Activated naive CD4-positive, alpha-beta T cell treated with anti-CD3 and anti-CD28 coated beads, Interleukin-2, amount 50 U/mL, for 16 hours (primary cell): ENCODE measurements around the gene TLE4.
"Not testable (repeated sequence)": the region's sequence is repeated elsewhere in the genome, so short reads cannot be mapped to it uniquely, and the experiment has no call there.

ENCODE experiments used
- DNase-seq: peaks from one replicate; pipeline ENCODE4 v3.0.0-alpha.2; 2020

TLE4 gene

DNA sequence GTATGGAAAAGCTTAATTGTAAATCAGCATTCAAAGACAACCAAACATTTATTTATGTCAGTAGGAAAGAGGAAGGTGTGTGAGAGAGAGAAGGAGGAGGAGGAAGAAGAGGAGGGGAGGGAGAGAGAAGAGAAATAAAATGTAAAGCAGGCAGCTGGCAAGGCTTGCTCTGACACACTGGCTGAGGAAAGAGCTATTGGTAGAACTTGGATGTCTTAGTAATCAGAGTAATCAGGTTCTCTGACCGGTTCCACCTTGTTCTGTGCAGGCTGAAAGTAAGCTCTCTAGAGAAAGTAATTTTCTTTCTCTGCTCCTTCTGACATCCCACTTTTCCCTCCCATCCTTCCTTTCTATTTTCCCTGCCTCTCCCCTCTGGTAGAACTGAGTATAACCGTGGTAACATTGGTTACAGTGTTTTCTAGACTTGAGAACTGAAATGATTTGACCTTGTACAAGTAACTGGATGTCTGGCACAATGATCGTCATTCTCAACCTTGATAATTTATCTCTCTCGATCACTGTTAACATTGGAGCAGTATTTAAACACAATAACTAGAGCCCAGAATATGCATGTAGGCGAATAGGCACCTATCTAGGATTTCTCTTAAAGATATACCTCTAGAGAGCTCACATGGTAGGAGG, 33.3 kb downstream of the TLE4 start:
- DNase-seq, result no peak

DNA sequence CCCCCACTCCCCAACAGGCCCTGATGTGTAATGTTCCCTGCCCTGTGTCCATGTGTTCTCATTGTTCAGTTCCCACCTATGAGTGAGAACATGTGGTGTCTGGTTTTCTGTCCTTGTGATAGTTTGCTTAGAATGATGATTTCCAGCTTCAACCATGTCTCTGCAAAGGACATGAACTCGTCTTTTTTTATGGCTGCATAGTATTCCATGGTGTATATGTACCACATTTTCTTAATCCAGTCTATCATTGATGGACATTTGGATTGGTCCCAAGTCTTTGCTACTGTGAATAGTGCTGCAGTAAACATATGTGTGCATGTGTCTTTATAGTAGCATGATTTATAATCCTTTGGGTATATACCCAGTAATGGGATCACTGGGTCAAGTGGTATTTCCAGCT, 34.8 kb downstream of the TLE4 start:
- DNase-seq, result not testable (repeated sequence)

DNA sequence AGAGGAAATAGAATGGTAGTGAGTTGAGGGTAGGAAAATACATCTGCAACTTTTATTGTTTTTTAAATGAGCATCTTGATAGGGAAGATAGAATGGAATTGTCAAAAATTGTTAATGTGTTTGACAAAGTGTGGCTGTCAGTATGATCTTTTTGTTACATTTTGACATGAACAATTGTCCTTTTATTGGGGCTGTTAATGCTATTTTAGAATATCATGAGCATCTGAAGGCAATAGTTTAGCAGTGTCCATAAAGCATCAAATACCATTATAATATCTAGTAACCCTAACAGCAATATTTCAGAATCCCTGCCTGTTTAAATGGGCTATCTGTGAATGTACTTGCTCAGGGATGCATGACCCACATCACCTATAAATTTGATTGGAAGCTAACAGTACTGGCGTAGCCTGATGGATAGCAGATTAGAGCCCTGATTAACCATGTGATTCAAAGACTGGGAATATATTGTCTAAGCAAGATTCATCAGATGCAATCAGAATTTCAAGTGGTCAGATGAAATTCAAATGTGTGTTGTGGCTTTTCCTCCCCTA, 37.8 kb downstream of the TLE4 start:
- DNase-seq, result no peak

DNA sequence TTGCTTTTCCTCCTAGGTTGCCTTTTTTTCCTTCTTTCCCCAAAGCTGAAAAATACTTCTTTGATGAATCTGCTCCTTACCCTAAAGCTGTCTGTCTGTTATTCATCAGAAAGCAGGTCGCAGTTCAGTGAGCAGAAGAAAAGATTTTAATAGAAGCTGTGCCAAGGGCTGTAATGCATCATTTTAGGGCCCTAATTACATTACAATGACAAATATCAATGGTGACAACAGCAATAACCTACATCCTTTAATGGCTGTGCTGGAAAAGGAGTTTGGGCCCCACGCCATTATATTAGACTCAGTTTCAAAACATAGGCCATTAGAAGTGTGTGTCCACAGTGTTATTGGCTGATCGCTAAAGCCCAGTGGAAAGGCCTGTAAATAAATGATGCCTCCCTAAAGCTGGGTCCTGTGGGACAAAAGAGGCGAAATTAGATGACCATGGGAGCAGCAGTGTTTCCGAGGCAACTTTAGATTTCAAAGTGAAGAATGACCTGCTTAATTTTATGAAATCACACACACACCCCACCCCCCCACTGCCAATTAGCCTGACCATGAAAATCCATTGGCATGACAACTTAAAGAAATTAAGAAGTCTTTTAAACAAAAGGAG, 38.4 kb downstream of the TLE4 start:
- DNase-seq, result no peak

DNA sequence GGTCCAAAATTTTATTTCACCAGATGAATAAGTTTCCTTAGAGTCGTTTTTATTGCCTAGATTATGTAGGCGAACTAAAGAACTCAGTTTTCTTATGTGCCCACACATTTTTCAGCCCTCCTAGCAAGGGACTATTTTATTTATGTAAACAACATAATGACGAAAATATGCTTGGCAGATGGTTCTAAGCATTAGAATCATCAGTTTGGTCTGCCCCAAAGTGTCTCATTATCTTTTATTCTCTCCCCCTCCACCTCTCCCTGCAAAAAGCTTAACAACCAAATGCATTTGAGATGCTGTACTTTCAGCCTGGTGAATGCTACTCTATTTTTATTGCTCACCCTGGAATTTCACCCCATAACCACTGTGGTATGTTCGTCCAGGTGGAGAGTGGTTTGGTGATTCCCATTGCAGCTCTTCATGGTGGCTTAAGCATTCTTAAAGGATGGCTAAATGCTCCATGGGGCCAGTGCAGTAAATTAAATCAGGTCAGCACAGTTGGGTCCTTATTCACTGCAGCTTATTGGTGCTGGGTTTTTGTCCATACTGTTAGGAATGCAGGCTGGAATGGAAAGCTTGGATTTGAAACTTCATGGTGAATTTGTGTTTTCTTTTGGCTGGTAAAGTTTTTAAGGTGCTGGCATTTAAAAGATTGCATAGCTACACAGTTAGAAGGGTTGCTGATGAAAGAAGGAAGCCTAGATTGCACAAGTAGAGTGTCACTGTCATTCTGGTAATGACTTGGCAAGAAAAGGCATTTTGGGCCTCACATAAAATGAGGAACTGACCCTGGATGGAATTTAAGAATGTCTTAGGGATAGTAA, 39.2 kb downstream of the TLE4 start:
- DNase-seq, result no peak

DNA sequence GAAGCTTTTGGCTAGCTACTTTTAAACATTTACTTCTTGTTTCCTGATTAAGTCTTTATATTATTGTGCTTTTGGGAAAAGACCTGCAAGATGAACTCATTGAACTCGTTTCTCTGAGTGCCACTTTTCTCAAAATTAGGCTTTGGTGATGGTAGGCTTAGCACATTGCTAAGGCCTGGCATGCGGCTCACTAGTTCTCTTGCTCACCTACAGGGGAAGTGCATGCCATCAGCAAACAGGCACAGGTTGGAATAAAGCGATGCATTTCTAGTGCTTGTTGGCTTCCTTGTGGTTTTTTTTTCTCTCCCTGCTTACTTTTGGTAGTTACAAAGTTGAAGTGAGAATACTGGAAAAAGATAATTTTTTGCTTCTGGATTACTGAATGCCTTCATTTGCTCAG, 41.4 kb downstream of the TLE4 start:
- DNase-seq, result no peak

DNA sequence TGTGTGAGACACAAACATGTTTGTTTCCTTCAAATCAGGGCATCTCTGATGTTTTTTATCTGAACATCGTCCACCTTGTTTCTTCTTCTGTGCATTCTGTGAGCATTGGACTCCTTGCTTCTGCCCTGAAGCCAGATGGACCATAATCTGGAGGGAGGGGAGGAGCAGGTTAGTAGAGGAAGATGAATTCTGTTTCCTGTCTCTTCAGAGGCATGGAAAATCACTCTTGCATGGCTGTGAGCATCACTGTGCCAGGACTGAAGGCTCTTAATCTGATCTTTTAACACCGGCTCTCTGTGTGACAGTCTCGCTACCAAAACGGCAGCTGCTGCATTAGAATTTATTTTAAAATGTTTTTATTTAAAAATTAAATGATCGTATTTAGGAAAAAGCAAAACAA, 43.3 kb downstream of the TLE4 start:
- no peak for DNase-seq

DNA sequence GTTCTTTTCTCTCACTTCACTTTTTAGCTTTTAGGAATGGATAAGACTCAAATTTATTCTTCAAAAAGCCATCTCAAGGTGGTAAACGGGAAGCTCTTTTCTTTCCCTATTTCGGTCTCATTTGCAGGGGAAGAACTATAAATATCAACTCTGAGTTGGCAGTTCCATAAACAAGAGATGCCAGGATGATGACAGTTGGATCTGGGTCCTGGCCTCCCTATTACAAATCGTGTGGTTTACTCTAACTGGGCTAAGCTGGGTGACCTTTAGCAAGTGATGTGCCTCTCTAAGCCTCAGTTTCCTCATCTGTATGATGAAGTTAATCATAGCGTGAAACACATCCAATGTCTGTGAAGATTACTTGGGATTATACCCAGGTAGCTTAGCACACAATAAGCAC, 44.2 kb downstream of the TLE4 start:
- no peak for DNase-seq

DNA sequence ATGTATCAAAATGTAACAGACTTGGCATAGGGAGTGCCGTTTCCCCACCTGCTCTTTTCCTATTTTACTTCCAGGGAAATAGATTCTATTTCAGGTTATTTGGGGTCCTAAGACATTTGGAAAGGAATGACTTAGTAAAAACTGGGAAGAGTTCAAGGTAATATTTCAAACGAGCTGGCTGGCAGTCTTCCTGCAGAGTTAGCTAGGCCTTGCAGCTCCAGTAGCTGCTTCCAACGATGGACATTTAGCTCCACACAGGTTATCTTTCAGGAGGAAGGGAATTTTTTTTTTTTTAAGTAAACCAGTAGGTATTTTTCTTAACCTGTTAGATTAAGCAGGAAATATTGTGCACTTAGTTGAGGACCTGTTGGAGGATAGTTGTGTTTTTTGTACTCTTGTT, 45.2 kb downstream of the TLE4 start:
- no peak for DNase-seq

DNA sequence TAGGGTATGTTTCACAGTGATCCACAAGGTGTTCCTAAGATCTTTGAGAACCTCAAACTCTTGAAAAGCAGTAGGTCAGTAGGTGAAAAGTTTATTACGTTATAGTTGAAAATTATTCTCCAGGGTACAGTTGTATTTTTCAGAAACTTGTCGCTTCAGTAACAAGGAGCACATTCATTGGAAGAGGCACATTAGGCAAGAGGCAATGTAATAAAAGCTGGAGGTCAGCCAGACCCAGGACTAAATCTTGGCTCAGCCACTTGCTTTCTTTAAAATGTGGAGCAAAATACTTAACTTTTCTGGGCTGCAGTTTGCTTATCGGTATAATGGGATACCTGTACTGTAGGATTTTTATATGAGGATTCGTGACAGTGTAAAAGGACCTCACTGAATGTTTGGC, 45.6 kb downstream of the TLE4 start:
- DNase-seq, result no peak

DNA sequence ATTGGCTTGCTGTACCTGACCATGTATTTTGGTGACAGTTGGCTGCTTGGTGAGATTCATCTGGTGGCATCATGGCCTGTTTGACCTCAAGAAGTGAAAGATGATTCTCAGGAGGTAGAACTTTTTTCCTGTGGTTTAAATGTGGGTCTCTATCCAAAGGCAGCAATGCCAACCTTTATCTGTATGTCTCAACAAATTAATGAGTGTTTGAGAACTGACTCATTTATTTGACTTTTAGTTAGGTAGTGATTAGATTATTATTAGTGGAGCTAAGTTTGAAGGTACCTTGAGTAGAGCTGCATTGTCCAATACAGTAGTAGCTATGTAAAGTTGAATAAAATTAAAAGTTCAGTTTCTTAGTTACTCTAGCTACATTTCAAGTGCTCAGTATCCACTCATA, 48.2 kb downstream of the TLE4 start:
- DNase-seq, result no peak

DNA sequence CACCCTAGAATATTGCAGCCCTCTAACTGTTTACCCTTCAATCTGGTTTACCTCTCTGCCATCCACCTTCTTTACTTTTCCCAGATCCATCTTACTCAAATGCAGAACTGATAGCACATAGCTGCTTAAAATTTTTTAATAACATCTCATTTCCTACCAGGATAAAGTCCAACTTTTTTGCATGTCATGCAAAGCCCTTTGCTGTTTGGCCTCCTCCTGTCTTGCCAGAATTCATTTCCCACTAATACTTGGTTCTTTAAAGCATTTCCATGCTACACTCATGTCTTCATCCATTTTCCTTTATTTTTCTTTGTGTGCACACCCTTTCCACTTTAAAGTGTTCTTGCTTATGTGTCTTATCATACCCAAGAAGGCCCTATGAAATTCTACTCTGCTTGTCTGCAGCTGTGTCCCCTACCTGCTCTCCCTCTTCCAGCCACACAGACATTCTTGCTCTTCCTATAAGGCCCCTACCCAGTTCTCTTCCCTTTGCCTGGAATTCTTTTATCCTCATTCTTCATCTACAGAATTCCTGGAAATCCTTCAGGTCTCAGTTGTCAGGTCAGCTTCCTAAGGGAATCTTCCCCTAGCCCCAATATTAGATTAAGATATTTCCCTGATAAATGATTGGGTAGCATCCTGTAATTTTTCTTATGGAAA, 50.3 kb downstream of the TLE4 start:
- no peak for DNase-seq

DNA sequence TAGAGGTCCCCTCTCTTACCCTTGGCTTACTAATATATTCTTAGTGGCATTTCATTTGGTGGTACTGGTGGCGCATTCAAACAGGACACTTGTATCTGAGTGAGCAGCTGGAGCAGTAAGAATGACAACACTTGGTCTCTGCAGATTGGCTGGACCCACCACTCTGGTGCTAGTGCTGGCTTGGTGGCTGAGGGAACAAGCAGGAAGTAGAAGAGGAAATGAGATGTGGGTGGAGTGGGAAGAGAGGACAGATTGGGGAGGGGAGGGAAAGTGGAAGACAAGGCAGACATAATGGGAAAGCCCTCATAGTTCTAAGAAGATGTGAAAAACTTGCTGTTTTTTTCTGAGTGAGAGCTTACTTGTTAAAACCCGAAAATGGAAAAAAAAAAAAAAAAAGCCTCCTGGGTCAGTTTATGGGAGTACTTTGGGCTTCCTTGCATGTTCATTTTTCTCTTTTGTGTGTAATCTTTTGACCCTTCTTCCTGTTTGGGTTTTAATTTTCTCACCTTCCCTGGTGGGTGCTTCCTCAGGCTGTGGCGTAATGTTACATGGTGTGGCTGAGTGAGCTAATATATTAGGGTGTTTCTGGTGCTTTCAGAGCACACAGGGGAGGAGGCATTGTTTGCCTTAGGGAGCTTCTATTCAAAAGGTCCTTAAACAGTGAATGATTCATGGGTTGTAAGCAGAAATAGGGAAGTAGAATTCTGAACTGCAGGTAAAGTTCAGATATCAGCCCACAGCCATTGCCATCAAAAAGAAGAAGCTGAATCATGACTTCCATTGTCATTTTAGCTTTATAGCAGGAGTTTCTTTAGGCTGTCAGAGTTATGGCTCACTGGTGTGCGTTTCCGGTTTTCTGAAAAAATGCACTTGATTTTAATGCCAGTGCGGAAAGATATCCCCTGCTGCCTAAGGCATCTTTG, 52.3 kb downstream of the TLE4 start:
- DNase-seq, result no peak

DNA sequence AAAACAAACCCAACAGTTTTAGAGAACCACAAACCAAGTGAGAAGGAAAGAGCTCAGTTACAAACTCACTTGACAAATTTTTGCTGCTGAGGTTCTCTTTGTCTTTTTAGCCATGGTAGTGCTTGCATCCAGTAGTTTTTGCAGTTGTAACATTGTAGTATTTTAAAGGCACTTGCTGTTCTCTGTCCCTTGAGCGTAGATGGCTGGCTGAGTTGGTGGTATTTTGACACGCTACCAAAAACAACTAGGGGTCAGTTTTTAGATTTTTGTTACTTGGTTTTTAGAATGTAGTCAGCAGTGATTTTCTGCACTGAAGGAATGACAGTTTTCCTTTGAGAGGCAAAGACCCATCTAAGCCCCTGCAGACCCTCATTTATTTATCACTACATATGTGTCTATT, 58.0 kb downstream of the TLE4 start:
- no peak for DNase-seq

DNA sequence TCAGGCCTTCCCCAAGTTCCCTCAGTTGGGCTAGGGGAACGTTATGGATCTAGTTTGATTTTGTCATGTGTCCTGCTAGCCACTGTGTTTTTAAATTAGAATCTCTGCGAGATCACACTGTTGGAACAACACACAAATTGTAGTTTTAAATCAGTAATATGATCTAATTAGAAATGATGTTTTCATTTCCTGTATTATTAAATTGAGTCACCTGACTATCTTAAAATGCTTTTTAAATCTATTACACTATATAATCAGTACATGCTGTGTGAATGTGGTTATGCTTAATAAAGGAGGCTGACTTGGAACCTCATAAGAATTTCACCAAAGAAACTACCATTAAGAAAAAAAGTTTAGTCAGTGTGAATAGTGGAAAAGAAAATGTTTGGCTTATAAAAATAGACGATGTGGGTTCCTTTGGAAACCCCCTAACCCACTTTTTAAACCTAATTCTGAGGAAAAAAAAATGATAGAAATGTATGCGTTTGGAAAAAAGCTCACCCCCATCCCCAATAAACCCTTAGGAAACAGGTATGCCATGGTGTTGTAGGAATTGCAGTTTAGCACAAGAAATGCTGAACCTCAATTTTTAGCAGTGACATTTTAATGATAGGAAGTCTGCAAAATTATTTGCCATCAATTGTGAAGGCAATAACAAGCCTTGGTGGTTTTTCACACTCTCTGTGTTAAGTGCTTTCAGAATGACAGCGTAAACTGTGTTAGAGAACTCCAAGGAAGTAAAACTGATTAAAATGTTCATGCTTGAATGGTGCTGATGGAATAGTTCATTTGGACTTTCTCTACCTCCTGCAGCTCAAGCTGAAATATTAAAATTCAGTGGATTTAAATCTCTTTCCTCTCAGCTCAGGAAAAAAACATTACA, 59.0 kb downstream of the TLE4 start:
- DNase-seq, result no peak

DNA sequence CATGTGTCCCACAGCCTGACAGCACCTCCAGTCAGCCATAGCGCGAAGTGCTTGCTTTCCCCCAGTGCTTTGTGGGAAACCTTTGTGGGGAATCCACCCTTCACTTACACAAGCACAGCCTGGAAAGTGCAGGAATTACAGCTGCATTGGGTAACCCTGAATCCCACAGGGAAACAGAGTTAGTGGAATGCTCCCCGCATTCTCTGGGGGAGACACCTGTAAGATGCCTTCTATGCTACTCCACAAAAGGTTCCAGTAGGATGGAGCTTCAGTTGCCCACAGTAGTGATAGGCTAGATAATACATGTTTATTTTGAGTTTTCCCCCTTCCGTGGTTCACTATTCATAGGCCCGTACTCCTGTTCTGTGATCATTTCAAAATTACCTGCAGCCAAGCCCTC, 60.3 kb downstream of the TLE4 start:
- no peak for DNase-seq

DNA sequence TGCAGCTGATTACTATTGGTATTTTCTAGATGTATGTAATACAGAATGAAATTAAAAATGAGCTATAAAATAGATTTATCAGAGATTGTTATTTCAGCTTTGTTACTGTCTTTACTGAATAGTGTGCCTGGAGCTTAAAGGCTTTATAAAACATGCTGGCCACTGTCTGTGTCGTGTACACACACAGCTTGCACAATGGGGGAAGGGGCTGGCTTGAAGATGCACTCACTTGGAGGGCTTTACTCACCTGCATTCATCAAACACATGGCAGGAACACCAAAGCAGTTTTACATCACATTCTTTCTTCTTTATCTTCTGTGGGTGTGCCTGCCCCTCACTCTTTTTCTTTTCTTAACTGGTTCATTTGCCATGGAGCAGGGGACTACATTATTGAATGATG, 60.9 kb downstream of the TLE4 start:
- no peak for DNase-seq

DNA sequence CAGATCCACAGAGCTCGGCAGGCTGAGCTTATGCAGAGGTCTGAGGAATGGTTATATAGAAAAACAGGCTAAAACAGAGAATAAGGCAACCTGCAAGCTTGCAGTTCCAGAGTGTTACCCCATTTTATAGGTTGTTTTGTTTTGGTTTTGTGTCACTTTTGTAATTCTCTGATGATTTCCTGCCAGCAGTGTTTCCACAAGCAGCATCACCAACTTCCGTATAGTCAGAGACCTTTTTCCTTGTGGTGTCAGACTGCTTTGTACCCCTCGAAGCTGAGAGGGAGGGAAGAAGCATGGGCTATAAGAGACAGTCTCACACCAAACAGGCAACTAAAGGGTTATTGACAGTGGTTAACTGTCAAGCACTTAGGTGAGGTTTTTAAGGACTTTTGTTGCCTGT, 61.8 kb downstream of the TLE4 start:
- DNase-seq, result no peak

DNA sequence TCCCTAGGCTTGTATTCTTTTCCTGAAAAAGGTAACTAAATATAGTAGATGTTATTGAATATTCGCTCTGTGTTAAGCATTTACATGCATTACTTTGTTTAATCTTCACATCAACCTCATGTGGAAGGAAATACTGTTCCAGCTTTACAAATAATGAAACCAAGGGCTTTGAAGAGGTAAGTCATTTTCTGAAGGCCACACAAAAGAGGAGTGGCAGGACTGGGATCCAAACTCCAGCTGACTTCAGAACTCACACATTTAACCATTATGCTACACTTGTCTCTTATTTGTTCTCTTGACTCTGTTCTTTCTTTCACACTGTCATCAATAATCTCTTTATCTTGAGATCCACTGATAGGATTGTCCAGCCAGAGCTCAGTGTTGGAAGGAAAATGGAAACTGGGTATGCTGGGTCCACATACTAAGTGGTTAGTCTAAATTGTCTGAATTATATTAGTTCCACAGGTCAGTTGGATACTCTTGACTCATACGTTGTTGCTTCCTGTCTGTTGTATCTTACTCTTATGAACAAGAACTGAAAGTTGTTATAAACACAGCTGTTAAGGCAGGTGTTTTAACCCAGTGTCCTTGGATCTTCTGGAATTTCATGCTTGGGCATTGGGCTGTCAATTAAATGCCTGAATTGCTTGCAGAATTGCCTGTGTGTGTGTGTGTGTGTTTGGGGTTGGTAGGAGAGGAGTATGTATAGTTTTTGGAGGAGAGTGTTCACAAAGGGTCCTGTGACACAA, 65.6 kb downstream of the TLE4 start:
- DNase-seq, result no peak

DNA sequence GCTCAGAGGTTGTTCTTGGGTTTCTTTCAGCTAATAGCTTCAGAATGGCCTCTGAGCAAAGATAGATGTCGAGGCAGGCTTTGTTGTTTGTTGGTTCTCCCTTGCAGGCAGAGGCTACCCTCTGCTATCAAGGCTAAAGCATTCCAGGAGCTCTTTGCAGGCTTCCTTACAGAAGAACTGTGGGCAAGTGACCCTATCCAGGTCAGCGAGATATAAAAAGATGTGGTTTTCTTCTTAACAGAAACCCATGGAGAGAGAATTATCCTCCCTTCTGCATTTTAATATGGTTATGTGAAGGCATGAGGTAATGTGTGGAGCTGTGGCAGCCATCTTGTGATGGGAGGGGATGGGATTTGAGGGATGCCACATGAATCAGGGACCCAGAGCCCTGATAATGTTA, 67.0 kb downstream of the TLE4 start:
- DNase-seq, result no peak

DNA sequence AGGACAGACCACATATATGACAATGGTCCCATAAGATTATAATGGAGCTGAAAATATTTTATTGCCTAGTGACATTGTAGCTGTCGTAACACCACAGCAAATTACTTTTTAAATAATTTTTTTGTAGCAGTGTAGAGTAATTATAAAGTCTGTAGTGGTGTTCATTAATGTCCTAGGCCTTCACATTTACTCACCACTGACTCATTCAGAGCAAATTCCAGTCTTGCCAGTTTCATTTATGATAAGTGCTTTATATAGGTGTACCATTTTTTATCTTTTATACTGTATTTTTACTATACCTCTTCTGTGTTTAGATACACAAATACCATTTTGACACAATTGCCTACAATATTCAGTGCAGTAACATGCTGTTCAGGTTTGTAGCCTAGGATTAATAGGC, 67.6 kb downstream of the TLE4 start:
- no peak for DNase-seq
